ENCODE measurements around the gene ITGAL. TPM values are rescaled to one million over a fixed set of nuclear protein-coding genes. Genes with fewer than 3 reads are reported as not detected.

The ITGAL gene
- total and polyA plus RNA-seq, 2 of the 13 experiments (the other 11 are each of a cell fraction or from before 2014, with no cell fraction given) = 0.86 to 1.2 TPM

DNA sequence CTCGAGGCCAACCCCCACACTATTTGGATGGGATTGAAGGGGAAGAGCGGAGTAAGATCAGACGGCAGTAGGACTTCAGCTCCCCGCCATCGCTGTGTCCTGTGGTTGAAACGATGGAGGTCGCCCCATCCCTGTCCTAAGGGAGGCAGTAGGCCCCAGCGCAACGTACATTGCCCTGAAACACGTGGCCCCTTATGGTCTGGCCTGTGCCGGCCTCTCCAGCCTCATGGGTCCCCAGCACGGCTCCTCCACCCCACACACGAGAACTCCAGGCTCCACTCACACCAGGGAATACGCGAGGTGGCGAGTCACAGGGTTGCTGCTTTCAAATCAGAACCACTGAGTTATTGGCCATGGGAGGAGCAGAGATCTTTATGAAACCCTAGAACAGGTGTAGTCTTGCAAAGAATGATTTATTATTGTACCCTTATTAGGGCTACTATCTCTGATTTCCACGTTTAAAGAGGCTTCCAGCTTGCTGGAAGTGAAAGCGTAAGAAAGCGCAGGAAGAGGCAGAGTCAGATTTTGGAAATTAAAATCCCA, 42.0 kb upstream of the ITGAL start:
- Histone ChIP-seq H3K4me2 (ENCODE audit: low read depth, low read length) (peak overlapping the region; percentile 78), H3K27me3 (ENCODE audit: control insufficient read depth in 1 of 2, insufficient read depth in 2 of 2, low read length in 2 of 2) (peaks cover 0 to 5% of the 10 kb centered on the region in 2 experiments; a peak in 2 of 5 replicates), H3K27ac (ENCODE audit: extremely low read length, insufficient read depth, low read length) (peak overlapping the region; percentile 55), H3K9ac (ENCODE audit: insufficient read depth, low read depth, low read length) (peak overlapping the region; percentile 46), H2AFZ (ENCODE audit: low read length) (peak overlapping the region; percentile 79), H4K20me1 (ENCODE audit: insufficient read depth, low read length) (no peaks in the 10 kb centered on the region), H3K36me3 (replicated peaks in 1 of 2; ENCODE audit: control insufficient read depth in 1 of 2, insufficient read depth in 2 of 2, low read length in 2 of 2) (peaks cover 8 to 14% of the 10 kb centered on the region in 2 experiments; a peak in 4 of 5 replicates), H3K4me1 (ENCODE audit: insufficient read depth, low read length) (peaks cover 56% of the 10 kb centered on the region), H3K9me3 (ENCODE audit: low read length) (no peaks in the 10 kb centered on the region), H3K4me3 (replicated peaks in 1 of 3; ENCODE audit: insufficient read depth in 1 of 3, low read depth in 2 of 3, low read length in 3 of 3) (peak overlapping the region; percentile 2 to 84 (median 28); a peak in 5 of 6 replicates), H3K79me2 (ENCODE audit: insufficient read depth, low read length) (peaks cover 26% of the 10 kb centered on the region)
- BruUV-seq (replicated peaks) = no TSS peak
- POLR2A ChIA-PET = interaction anchor here (0.8 to 2.3 kb wide), 38 partner anchors 10 to 290 kb away, joined by 3 to 50 read pairs (median 8); partner anchors contain the start of genes CD2BP2, FBRS, TBC1D10B and ZNF48
- in situ Hi-C loops (cut with HindIII; ENCODE audit: extremely low pct_ligation_motif_present, low pct_unique_long_range_greater_than_20kb) (loop anchor here (10.0 kb wide), 1 partner anchor 174 kb away; no protein-coding TSS in a partner anchor), intact Hi-C loops (cut with micrococcal nuclease; ENCODE audit: unreplicated experiment) (loop anchor here (1.0 to 2.0 kb wide), 4 partner anchors 96 to 198 kb away; partner anchors contain the start of genes ZNF747 and ZNF768)
- FAIRE-seq = no peak
- WGBS (ENCODE audit: low lambda C conversion rate) = 38% methylated on average over 18 of the region's 19 CpGs
- ATAC-seq = peak; percentile 76
- peak; percentile 77 for DNase-seq (ENCODE audit: low spot score)
- CTCF ChIA-PET (ENCODE audit: low intra/inter-chr PET ratio, low total read pairs) = interaction anchor here (0.7 to 1.9 kb wide), 9 partner anchors 15 to 198 kb away, joined by 3 to 13 read pairs (median 4); partner anchors contain the start of genes SEPHS2, ZNF48 and ZNF747
- TF ChIP-seq, protein P1, sequence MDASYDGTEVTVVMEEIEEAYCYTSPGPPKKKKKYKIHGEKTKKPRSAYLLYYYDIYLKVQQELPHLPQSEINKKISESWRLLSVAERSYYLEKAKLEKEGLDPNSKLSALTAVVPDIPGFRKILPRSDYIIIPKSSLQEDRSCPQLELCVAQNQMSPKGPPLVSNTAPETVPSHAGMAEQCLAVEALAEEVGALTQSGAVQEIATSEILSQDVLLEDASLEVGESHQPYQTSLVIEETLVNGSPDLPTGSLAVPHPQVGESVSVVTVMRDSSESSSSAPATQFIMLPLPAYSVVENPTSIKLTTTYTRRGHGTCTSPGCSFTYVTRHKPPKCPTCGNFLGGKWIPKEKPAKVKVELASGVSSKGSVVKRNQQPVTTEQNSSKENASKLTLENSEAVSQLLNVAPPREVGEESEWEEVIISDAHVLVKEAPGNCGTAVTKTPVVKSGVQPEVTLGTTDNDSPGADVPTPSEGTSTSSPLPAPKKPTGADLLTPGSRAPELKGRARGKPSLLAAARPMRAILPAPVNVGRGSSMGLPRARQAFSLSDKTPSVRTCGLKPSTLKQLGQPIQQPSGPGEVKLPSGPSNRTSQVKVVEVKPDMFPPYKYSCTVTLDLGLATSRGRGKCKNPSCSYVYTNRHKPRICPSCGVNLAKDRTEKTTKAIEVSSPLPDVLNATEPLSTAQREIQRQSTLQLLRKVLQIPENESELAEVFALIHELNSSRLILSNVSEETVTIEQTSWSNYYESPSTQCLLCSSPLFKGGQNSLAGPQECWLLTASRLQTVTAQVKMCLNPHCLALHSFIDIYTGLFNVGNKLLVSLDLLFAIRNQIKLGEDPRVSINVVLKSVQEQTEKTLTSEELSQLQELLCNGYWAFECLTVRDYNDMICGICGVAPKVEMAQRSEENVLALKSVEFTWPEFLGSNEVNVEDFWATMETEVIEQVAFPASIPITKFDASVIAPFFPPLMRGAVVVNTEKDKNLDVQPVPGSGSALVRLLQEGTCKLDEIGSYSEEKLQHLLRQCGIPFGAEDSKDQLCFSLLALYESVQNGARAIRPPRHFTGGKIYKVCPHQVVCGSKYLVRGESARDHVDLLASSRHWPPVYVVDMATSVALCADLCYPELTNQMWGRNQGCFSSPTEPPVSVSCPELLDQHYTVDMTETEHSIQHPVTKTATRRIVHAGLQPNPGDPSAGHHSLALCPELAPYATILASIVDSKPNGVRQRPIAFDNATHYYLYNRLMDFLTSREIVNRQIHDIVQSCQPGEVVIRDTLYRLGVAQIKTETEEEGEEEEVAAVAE (CRISPR knock-in tag; IDR thresholded peaks at IDR 0.05; ENCODE audit: borderline replicate concordance) = peak; percentile 5; the same call in 1 of the 2 replicates
- TF ChIP-seq RFXANK (CRISPR knock-in tag; IDR thresholded peaks at IDR 0.05) = no peak
- TF ChIP-seq ZNF570 (CRISPR knock-in tag; IDR thresholded peaks at IDR 0.05; ENCODE audit: borderline replicate concordance) = no peak
- TF ChIP-seq ZSCAN20 (CRISPR knock-in tag; IDR thresholded peaks at IDR 0.05; ENCODE audit: borderline replicate concordance) = no peak; the same call in 1 of the 2 replicates
- peak; percentile 72 for TF ChIP-seq HOXD1 (CRISPR knock-in tag; IDR thresholded peaks at IDR 0.05)
- TF ChIP-seq NFE2L1 (CRISPR knock-in tag; IDR thresholded peaks at IDR 0.05; ENCODE audit: borderline replicate concordance) = 0 out of 2 replicates have a peak, but pooled peaks have one; percentile 32
- TF ChIP-seq, protein P2, sequence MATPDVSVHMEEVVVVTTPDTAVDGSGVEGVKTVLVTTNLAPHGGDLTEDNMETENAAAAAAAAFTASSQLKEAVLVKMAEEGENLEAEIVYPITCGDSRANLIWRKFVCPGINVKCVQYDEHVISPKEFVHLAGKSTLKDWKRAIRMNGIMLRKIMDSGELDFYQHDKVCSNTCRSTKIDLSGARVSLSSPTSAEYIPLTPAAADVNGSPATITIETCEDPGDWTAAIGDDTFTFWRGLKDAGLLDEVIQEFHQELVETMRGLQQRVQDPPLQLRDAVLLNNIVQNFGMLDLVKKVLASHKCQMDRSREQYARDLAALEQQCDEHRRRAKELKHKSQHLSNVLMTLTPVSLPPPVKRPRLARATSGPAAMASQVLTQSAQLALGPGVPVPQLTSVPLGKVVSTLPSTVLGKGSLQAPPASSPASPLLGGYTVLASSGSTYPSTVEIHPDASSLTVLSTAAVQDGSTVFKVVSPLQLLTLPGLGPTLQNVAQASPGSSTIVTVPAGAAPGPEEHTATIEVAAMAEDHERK (CRISPR knock-in tag; IDR thresholded peaks at IDR 0.05; ENCODE audit: low read depth) = no peak
- TF ChIP-seq POLR2AphosphoS5 (IDR thresholded peaks at IDR 0.05; ENCODE audit: low read depth, low read length) = no peak
- TF ChIP-seq, protein P3, sequence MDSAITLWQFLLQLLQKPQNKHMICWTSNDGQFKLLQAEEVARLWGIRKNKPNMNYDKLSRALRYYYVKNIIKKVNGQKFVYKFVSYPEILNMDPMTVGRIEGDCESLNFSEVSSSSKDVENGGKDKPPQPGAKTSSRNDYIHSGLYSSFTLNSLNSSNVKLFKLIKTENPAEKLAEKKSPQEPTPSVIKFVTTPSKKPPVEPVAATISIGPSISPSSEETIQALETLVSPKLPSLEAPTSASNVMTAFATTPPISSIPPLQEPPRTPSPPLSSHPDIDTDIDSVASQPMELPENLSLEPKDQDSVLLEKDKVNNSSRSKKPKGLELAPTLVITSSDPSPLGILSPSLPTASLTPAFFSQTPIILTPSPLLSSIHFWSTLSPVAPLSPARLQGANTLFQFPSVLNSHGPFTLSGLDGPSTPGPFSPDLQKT (CRISPR knock-in tag; IDR thresholded peaks at IDR 0.05; ENCODE audit: borderline replicate concordance) = no peak; the same call in 1 of the 2 replicates
- no peak for TF ChIP-seq HOXA9 (CRISPR knock-in tag; IDR thresholded peaks at IDR 0.05; ENCODE audit: borderline replicate concordance)
- TF ChIP-seq NFATC3 (CRISPR knock-in tag; IDR thresholded peaks at IDR 0.05) = 0 out of 2 replicates have a peak, but pooled peaks have one; percentile 29
- TF ChIP-seq ZFP90 (CRISPR knock-in tag; IDR thresholded peaks at IDR 0.05; ENCODE audit: borderline replicate concordance) = peak; percentile 93; the same call in 1 of the 2 replicates
- TF ChIP-seq FOXC1 (CRISPR knock-in tag; IDR thresholded peaks at IDR 0.05; ENCODE audit: borderline replicate concordance) = 0 out of 2 replicates have a peak, but pooled peaks have one; percentile 75
- TF ChIP-seq ZNF619 (CRISPR knock-in tag; IDR thresholded peaks at IDR 0.05) = peak; percentile 69
- TF ChIP-seq TRIM24 (CRISPR knock-in tag; IDR thresholded peaks at IDR 0.05) = no peak
- TF ChIP-seq ZNF382 (CRISPR knock-in tag; IDR thresholded peaks at IDR 0.05; ENCODE audit: borderline replicate concordance) = no peak
